ENCODE measurements around the gene ROBO4.

Gene ROBO4

GRCh38 chr11:124872741-124873140 is 24.9 kb downstream of the ROBO4 start:
- peaks cover 65% of the 10 kb centered on the region for H3K27me3 ChIP-seq (ENCODE audit: insufficient read depth, insufficient read length)

GRCh38 chr11:124872280-124872679 is 25.4 kb downstream of the ROBO4 start:
- H3K27me3 ChIP-seq (ENCODE audit: insufficient read depth, insufficient read length) = peaks cover 68% of the 10 kb centered on the region
- no peaks in the 10 kb centered on the region for H3K9me3 ChIP-seq (ENCODE audit: insufficient read depth, low read length)
- no peak for DNase-seq (ENCODE audit: low read depth, low spot score)
- no peak for TF ChIP-seq SUZ12 (IDR thresholded peaks at IDR 0.05; ENCODE audit: extremely low read depth, insufficient read depth, insufficient read length)
- H3K36me3 ChIP-seq (ENCODE audit: insufficient read depth, insufficient read length, low read length) = no peaks in the 10 kb centered on the region
- H3K4me3 ChIP-seq (ENCODE audit: insufficient read length, low read depth) = no peak overlapping the region
- no peak overlapping the region for H3K9ac ChIP-seq (ENCODE audit: insufficient read length, low read depth)
- peaks cover 3% of the 10 kb centered on the region for H3K4me1 ChIP-seq (ENCODE audit: insufficient read depth, insufficient read length)

More at GRCh38 chr11:124872741-124873140, 24.9 kb downstream of the ROBO4 start:
- Histone ChIP-seq H3K4me3 (ENCODE audit: insufficient read length, low read depth) (no peak overlapping the region), H3K9me3 (ENCODE audit: insufficient read depth, low read length) (no peaks in the 10 kb centered on the region), H3K9ac (ENCODE audit: insufficient read length, low read depth) (no peak overlapping the region), H3K36me3 (ENCODE audit: insufficient read depth, insufficient read length, low read length) (no peaks in the 10 kb centered on the region), H3K4me1 (ENCODE audit: insufficient read depth, insufficient read length) (peaks cover 3% of the 10 kb centered on the region)
- DNase-seq (ENCODE audit: low read depth, low spot score) = no peak
- TF ChIP-seq ZNF274 (IDR thresholded peaks at IDR 0.05; ENCODE audit: low read depth, low read length) (no peak), YY1 (IDR thresholded peaks at IDR 0.05; ENCODE audit: insufficient read depth, insufficient read length) (no peak), SUZ12 (IDR thresholded peaks at IDR 0.05; ENCODE audit: extremely low read depth, insufficient read depth, insufficient read length) (no peak)

- peaks cover 4% of the 10 kb centered on the region for H3K4me1 ChIP-seq (ENCODE audit: insufficient read depth, insufficient read length)
- H3K9me3 ChIP-seq (ENCODE audit: insufficient read depth, low read length) = peaks cover 3% of the 10 kb centered on the region; the same call in 1 of the 2 replicates
- no peaks in the 10 kb centered on the region for H3K36me3 ChIP-seq (ENCODE audit: insufficient read depth, insufficient read length, low read length)
- TF ChIP-seq ZNF274 (IDR thresholded peaks at IDR 0.05; ENCODE audit: low read depth, low read length) = no peak
- TF ChIP-seq YY1 (IDR thresholded peaks at IDR 0.05; ENCODE audit: insufficient read depth, insufficient read length) = no peak
- TF ChIP-seq SUZ12 (IDR thresholded peaks at IDR 0.05; ENCODE audit: extremely low read depth, insufficient read depth, insufficient read length) = no peak
- H3K27me3 ChIP-seq (ENCODE audit: insufficient read depth, insufficient read length) = peaks cover 84% of the 10 kb centered on the region
- no peak overlapping the region for H3K9ac ChIP-seq (ENCODE audit: insufficient read length, low read depth)
- DNase-seq (ENCODE audit: low read depth, low spot score) = no peak
- no peak overlapping the region for H3K4me3 ChIP-seq (ENCODE audit: insufficient read length, low read depth)
Observed at GRCh38 chr11:124870430-124870829, 27.2 kb downstream of the ROBO4 start.

GRCh38 chr11:124869856-124870387 is 27.7 kb downstream of the ROBO4 start:
- Histone ChIP-seq H3K27me3 (ENCODE audit: insufficient read depth, insufficient read length) (peaks cover 84% of the 10 kb centered on the region), H3K4me1 (ENCODE audit: insufficient read depth, insufficient read length) (peaks cover 1% of the 10 kb centered on the region), H3K9me3 (ENCODE audit: insufficient read depth, low read length) (peaks cover 3% of the 10 kb centered on the region; the same call in 1 of the 2 replicates), H3K4me3 (ENCODE audit: insufficient read length, low read depth) (no peak overlapping the region), H3K9ac (ENCODE audit: insufficient read length, low read depth) (no peak overlapping the region), H3K36me3 (ENCODE audit: insufficient read depth, insufficient read length, low read length) (no peaks in the 10 kb centered on the region)
- TF ChIP-seq YY1 (IDR thresholded peaks at IDR 0.05; ENCODE audit: insufficient read depth, insufficient read length) (no peak), SUZ12 (IDR thresholded peaks at IDR 0.05; ENCODE audit: extremely low read depth, insufficient read depth, insufficient read length) (no peak), ZNF274 (IDR thresholded peaks at IDR 0.05; ENCODE audit: low read depth, low read length) (no peak)
- DNase-seq (ENCODE audit: low read depth, low spot score) = no peak

- Histone ChIP-seq H3K9ac (ENCODE audit: insufficient read length, low read depth) (no peak overlapping the region), H3K4me1 (ENCODE audit: insufficient read depth, insufficient read length) (peaks cover 1% of the 10 kb centered on the region), H3K36me3 (ENCODE audit: insufficient read depth, insufficient read length, low read length) (no peaks in the 10 kb centered on the region), H3K9me3 (ENCODE audit: insufficient read depth, low read length) (peaks cover 3% of the 10 kb centered on the region; the same call in 1 of the 2 replicates), H3K4me3 (ENCODE audit: insufficient read length, low read depth) (no peak overlapping the region), H3K27me3 (ENCODE audit: insufficient read depth, insufficient read length) (peaks cover 84% of the 10 kb centered on the region)
- TF ChIP-seq SUZ12 (IDR thresholded peaks at IDR 0.05; ENCODE audit: extremely low read depth, insufficient read depth, insufficient read length) = no peak
- TF ChIP-seq ZNF274 (IDR thresholded peaks at IDR 0.05; ENCODE audit: low read depth, low read length) = no peak
- no peak for TF ChIP-seq YY1 (IDR thresholded peaks at IDR 0.05; ENCODE audit: insufficient read depth, insufficient read length)
- DNase-seq (ENCODE audit: low read depth, low spot score) = no peak
Observed at GRCh38 chr11:124869331-124869730, 28.3 kb downstream of the ROBO4 start.

- no peaks in the 10 kb centered on the region for H3K36me3 ChIP-seq (ENCODE audit: insufficient read depth, insufficient read length, low read length)
- peaks cover 1% of the 10 kb centered on the region for H3K4me1 ChIP-seq (ENCODE audit: insufficient read depth, insufficient read length)
- no peak overlapping the region for H3K4me3 ChIP-seq (ENCODE audit: insufficient read length, low read depth)
- H3K27me3 ChIP-seq (ENCODE audit: insufficient read depth, insufficient read length) = peaks cover 88% of the 10 kb centered on the region
- DNase-seq (ENCODE audit: low read depth, low spot score) = no peak
- no peak for TF ChIP-seq YY1 (IDR thresholded peaks at IDR 0.05; ENCODE audit: insufficient read depth, insufficient read length)
- H3K9ac ChIP-seq (ENCODE audit: insufficient read length, low read depth) = no peak overlapping the region
- H3K9me3 ChIP-seq (ENCODE audit: insufficient read depth, low read length) = peaks cover 3% of the 10 kb centered on the region; the same call in 1 of the 2 replicates
Observed at GRCh38 chr11:124868331-124869274, 29.1 kb downstream of the ROBO4 start.

GRCh38 chr11:124867700-124868099 is 30.0 kb downstream of the ROBO4 start:
- Histone ChIP-seq H3K27me3 (ENCODE audit: insufficient read depth, insufficient read length) (peaks cover 93% of the 10 kb centered on the region), H3K36me3 (ENCODE audit: insufficient read depth, insufficient read length, low read length) (no peaks in the 10 kb centered on the region), H3K9me3 (ENCODE audit: insufficient read depth, low read length) (peaks cover 3% of the 10 kb centered on the region; the same call in 1 of the 2 replicates), H3K9ac (ENCODE audit: insufficient read length, low read depth) (no peak overlapping the region), H3K4me3 (ENCODE audit: insufficient read length, low read depth) (no peak overlapping the region), H3K4me1 (ENCODE audit: insufficient read depth, insufficient read length) (peaks cover 1% of the 10 kb centered on the region)
- DNase-seq (ENCODE audit: low read depth, low spot score) = no peak
- TF ChIP-seq ZNF274 (IDR thresholded peaks at IDR 0.05; ENCODE audit: low read depth, low read length) (no peak), YY1 (IDR thresholded peaks at IDR 0.05; ENCODE audit: insufficient read depth, insufficient read length) (no peak), SUZ12 (IDR thresholded peaks at IDR 0.05; ENCODE audit: extremely low read depth, insufficient read depth, insufficient read length) (no peak)
